Stomach (tissue), 9 donors: ENCODE measurements around the gene POLR1C. TPM values are rescaled to one million over a fixed set of nuclear protein-coding genes. Genes with fewer than 3 reads are reported as not detected.

Experiments used
- DNase-seq, 2 donors: peaks; one replicate each; pipeline versions ENCODE4 v3.0.0 to v3.0.0-alpha.2; 2013 to 2019
- H3K27ac ChIP-seq, 5 donors: fragments of 200-600 bp in 4 of 5; sonication (generic) in 4 of 5; one replicate each; pipeline ENCODE4 v1.5.1; 2013 to 2019; ENCODE audit warnings: mild to moderate bottlenecking in 1 of 5, moderate library complexity in 1 of 5
- H3K27me3 ChIP-seq, 3 donors: fragments of 200-600 bp; sonication (generic); one replicate each; pipeline ENCODE4 v1.5.1; 2017 to 2019; ENCODE audit warnings: mixed run types in 1 of 3
- H3K36me3 ChIP-seq, 4 donors: fragments of 200-600 bp; sonication (generic); 1 replicate in 3 of 4; 2 replicates in 1 of 4; pipeline ENCODE4 v1.5.1; 2016 to 2019
- H3K4me1 ChIP-seq, 4 donors: fragments of 200-600 bp; sonication (generic); one replicate each; pipeline ENCODE4 v1.5.1; 2016 to 2019
- H3K4me3 ChIP-seq, 4 donors: fragments of 200-600 bp; sonication (generic) in 3 of 4; one replicate each; pipeline ENCODE4 v1.5.1; 2016 to 2019; ENCODE audit warnings: mild to moderate bottlenecking in 1 of 4
- H3K9me3 ChIP-seq, 4 donors: fragments of 200-600 bp; sonication (generic); one replicate each; pipeline ENCODE4 v1.5.1; 2016 to 2019
- CTCF ChIP-seq, 7 experiments: fragments of 450-650 bp in 4 of 7; fragments of 200-600 bp in 3 of 7; sonication (generic) in 3 of 7; IDR thresholded peaks; one replicate each; pipeline ENCODE4 v1.5.1; 2016 to 2019; ENCODE audit warnings: antibody characterized with exemption in 7 of 7, control low read depth in 2 of 7, mild to moderate bottlenecking in 1 of 7
- EP300 ChIP-seq: sonication (generic); formaldehyde crosslinking; IDR thresholded peaks from one replicate; pipeline ENCODE4 v1.6.1; 2017; ENCODE audit warnings: antibody characterized with exemption
- POLR2A ChIP-seq, 4 donors: fragments of 450-650 bp; IDR thresholded peaks; one replicate each; pipeline ENCODE4 v1.6.1; 2016; ENCODE audit warnings: antibody characterized with exemption in 4 of 4, control low read depth in 2 of 4, mild to moderate bottlenecking in 1 of 4, moderate library complexity in 1 of 4
- POLR2AphosphoS5 ChIP-seq, 3 donors: sonication (generic); formaldehyde crosslinking; IDR thresholded peaks; one replicate each; pipeline ENCODE4 v1.6.1; 2016; ENCODE audit warnings: antibody characterized with exemption in 3 of 3
- WGBS, 5 donors: extraction: QIAGEN DNeasy Blood & Tissue Kit in 3 of 5; methylation state at CpG; one replicate each; pipeline versions ENCODE4 v1.1.5 to v1.1.7; 2013 to 2018; 5-methylcytosine and 5-hydroxymethylcytosine counted together
- intact Hi-C: fragments of 100-400 bp; cut with DNase I; formaldehyde crosslinking; loops from one replicate; pipeline ENCODE4 v1.15.1; 2023; ENCODE audit warnings: low total_unique reads
- polyA plus RNA-seq, 3 donors: library from polyadenylated mRNA; stranded (reverse); fragments of 200-250 nt; gene quantifications; one replicate each; pipeline ENCODE4 v1.2.3, GENCODE V29; 2013
- total RNA-seq, 5 donors: library from RNA; depleted of rRNA; stranded (reverse); fragments of >200 nt; gene quantifications; one replicate each; pipeline versions ENCODE4 v1.1.0 to v1.2.3, GENCODE V29; 2014 to 2016
- donor health status: healthy with polysubstance abuse.
- donor health status: Bipolar disorder and iron deficiency.
- donor health status: healthy.

The POLR1C gene
- total and polyA plus RNA-seq, 8 donors, result 14.7 to 36.2 (median 25.1) TPM

GRCh38 chr6:43476746-43477145 lies 40.1 kb upstream of the POLR1C start:
- Histone ChIP-seq H3K4me1 (peaks cover 19 to 47% (median 41%) of the 10 kb centered on the region in 4 donors), H3K27ac (peak overlapping the region in 4 of 5 donors; percentile 87 to 89 (median 87)), H3K27me3 (no peaks in the 10 kb centered on the region), H3K9me3 (no peaks in the 10 kb centered on the region), H3K36me3 (peaks cover 0 to 6% (median 0%) of the 10 kb centered on the region in 4 donors), H3K4me3 (peak overlapping the region; percentile 61 to 81 (median 73))
- no peak for DNase-seq
- 22 to 44% (median 23%) methylated on average over 2 of the region's 2 CpGs for WGBS, 5 donors
- intact Hi-C loops, result no loop called here
- TF ChIP-seq POLR2AphosphoS5 (IDR thresholded peaks at IDR 0.05), result no peak
- no peak for TF ChIP-seq POLR2A (IDR thresholded peaks at IDR 0.05)
- TF ChIP-seq EP300, result no peak
- no peak for TF ChIP-seq CTCF (IDR thresholded peaks at IDR 0.05)

- Histone ChIP-seq H3K36me3 (peaks cover 0 to 6% (median 0%) of the 10 kb centered on the region in 4 donors), H3K4me1 (peaks cover 19 to 53% (median 43%) of the 10 kb centered on the region in 4 donors), H3K27me3 (no peaks in the 10 kb centered on the region), H3K4me3 (peak within 1 kb of the TSS; percentile 61 to 81 (median 73)), H3K9me3 (no peaks in the 10 kb centered on the region), H3K27ac (peak within 1 kb of the TSS; percentile 63 to 89 (median 87))
- 1 to 2% (median 1%) methylated on average over 32 to 34 of the region's 34 CpGs for WGBS, 5 donors
- TF ChIP-seq POLR2AphosphoS5 (IDR thresholded peaks at IDR 0.05) (peak; percentile 96), POLR2A (IDR thresholded peaks at IDR 0.05) (peak in 1 of 4 donors; percentile 38), CTCF (IDR thresholded peaks at IDR 0.05) (no peak)
- intact Hi-C loops, result no loop called here
- peak; percentile 95 to 97 for DNase-seq
Observed at GRCh38 chr6:43477235-43478007, 39.5 kb upstream of the POLR1C start, which contains the start of gene TJAP1. Gene TJAP1, plus strand, starts transcription at chr6:43477570. Its CDS starts 21,432 bp downstream, at chr6:43499002.

GRCh38 chr6:43478008-43478372 lies 38.9 kb upstream of the POLR1C start:
- intact Hi-C loops, result no loop called here
- DNase-seq, result no peak
- 5 to 13% (median 12%) methylated on average over 3 of the region's 3 CpGs for WGBS, 5 donors
- Histone ChIP-seq H3K27me3 (no peaks in the 10 kb centered on the region), H3K4me3 (peak overlapping the region; percentile 61 to 81 (median 73)), H3K4me1 (peaks cover 19 to 53% (median 43%) of the 10 kb centered on the region in 4 donors), H3K27ac (peak overlapping the region; percentile 63 to 89 (median 87)), H3K9me3 (no peaks in the 10 kb centered on the region), H3K36me3 (peaks cover 0 to 6% (median 0%) of the 10 kb centered on the region in 4 donors)
- TF ChIP-seq EP300 (no peak), POLR2AphosphoS5 (IDR thresholded peaks at IDR 0.05) (no peak), CTCF (IDR thresholded peaks at IDR 0.05) (no peak), POLR2A (IDR thresholded peaks at IDR 0.05) (no peak)

- H3K4me1 ChIP-seq, result peaks cover 19 to 53% (median 43%) of the 10 kb centered on the region in 4 donors
- no peak overlapping the region for H3K27ac ChIP-seq
- H3K9me3 ChIP-seq, result no peaks in the 10 kb centered on the region
- H3K4me3 ChIP-seq, result no peak overlapping the region
- intact Hi-C loops, result no loop called here
- TF ChIP-seq POLR2A (IDR thresholded peaks at IDR 0.05) (no peak), CTCF (IDR thresholded peaks at IDR 0.05) (no peak), POLR2AphosphoS5 (IDR thresholded peaks at IDR 0.05) (no peak), EP300 (no peak)
- 66 to 89% (median 80%) methylated on average over 2 of the region's 2 CpGs for WGBS, 5 donors
- peaks cover 0 to 22% (median 7%) of the 10 kb centered on the region in 4 donors for H3K36me3 ChIP-seq
- no peaks in the 10 kb centered on the region for H3K27me3 ChIP-seq
- no peak for DNase-seq
Observed at GRCh38 chr6:43481075-43481474, 35.8 kb upstream of the POLR1C start.
